ENCODE measurements around the gene C6orf15. TPM values are rescaled to one million over a fixed set of nuclear protein-coding genes. Genes with fewer than 3 reads are reported as not detected.

Gene C6orf15
- total RNA-seq, 1 donor from 2014 or later: not detected

- H3K27ac ChIP-seq: no peak overlapping the region
- intact Hi-C loops (cut with DNase I): loop anchor here (2.0 to 5.0 kb wide), 3 partner anchors 172 to 545 kb away; partner anchors contain the start of gene VARS2
- TF ChIP-seq CTCF (IDR thresholded peaks at IDR 0.05): no peak
These were observed 25.5 kb downstream of the C6orf15 start for GRCh38 chr6:31086788-31087440.

GRCh38 chr6:31083742-31084354, 28.5 kb downstream of the C6orf15 start:
- H3K36me3 ChIP-seq: no peaks in the 10 kb centered on the region
- no peak overlapping the region for H3K27ac ChIP-seq
- peaks cover 0 to 8% of the 10 kb centered on the region in 2 donors for H3K4me1 ChIP-seq
- no peaks in the 10 kb centered on the region for H3K9me3 ChIP-seq
- peak in 1 of 3 experiments; percentile 27 for TF ChIP-seq CTCF (IDR thresholded peaks at IDR 0.05)
- intact Hi-C loops (cut with DNase I): no loop called here
- DNase-seq (ENCODE audit: low spot score in 2 of 2): no peak
- H3K27me3 ChIP-seq: no peaks in the 10 kb centered on the region
- no peak overlapping the region for H3K4me3 ChIP-seq

More at GRCh38 chr6:31086788-31087440, 25.5 kb downstream of the C6orf15 start:
- H3K9me3 ChIP-seq: no peaks in the 10 kb centered on the region
- DNase-seq (ENCODE audit: low spot score in 2 of 2): no peak
- H3K4me1 ChIP-seq: peaks cover 0 to 5% of the 10 kb centered on the region in 2 donors
- H3K4me3 ChIP-seq: no peak overlapping the region
- H3K36me3 ChIP-seq: no peaks in the 10 kb centered on the region
- H3K27me3 ChIP-seq: no peaks in the 10 kb centered on the region

- DNase-seq (ENCODE audit: low spot score in 2 of 2): no peak
- Histone ChIP-seq H3K36me3 (no peaks in the 10 kb centered on the region), H3K4me1 (peaks cover 0 to 3% of the 10 kb centered on the region in 2 donors), H3K9me3 (no peaks in the 10 kb centered on the region), H3K27ac (no peak overlapping the region), H3K27me3 (no peaks in the 10 kb centered on the region), H3K4me3 (no peak overlapping the region)
- intact Hi-C loops (cut with DNase I): no loop called here
- TF ChIP-seq CTCF (IDR thresholded peaks at IDR 0.05): no peak
These were observed 30.5 kb downstream of the C6orf15 start for GRCh38 chr6:31081872-31082271.

GRCh38 chr6:31079656-31080261, 32.6 kb downstream of the C6orf15 start:
- peak in 1 of 2 donors; percentile 78 for DNase-seq (ENCODE audit: low spot score in 2 of 2)
- H3K27me3 ChIP-seq: no peaks in the 10 kb centered on the region
- H3K9me3 ChIP-seq: no peaks in the 10 kb centered on the region
- H3K4me1 ChIP-seq: peaks cover 0 to 3% of the 10 kb centered on the region in 2 donors
- TF ChIP-seq CTCF (IDR thresholded peaks at IDR 0.05): peak; percentile 48 to 90 (median 81)
- H3K4me3 ChIP-seq: peak overlapping the region in 1 of 2 donors; percentile 56
- intact Hi-C loops (cut with DNase I): no loop called here
- H3K27ac ChIP-seq: no peak overlapping the region
- H3K36me3 ChIP-seq: no peaks in the 10 kb centered on the region

- intact Hi-C loops (cut with DNase I): no loop called here
- Histone ChIP-seq H3K4me1 (peaks cover 0 to 8% of the 10 kb centered on the region in 2 donors), H3K36me3 (no peaks in the 10 kb centered on the region), H3K27me3 (no peaks in the 10 kb centered on the region), H3K27ac (no peak overlapping the region), H3K9me3 (no peaks in the 10 kb centered on the region), H3K4me3 (no peak overlapping the region)
- DNase-seq (ENCODE audit: low spot score in 2 of 2): no peak
- no peak for TF ChIP-seq CTCF (IDR thresholded peaks at IDR 0.05)
These were observed 35.8 kb downstream of the C6orf15 start for GRCh38 chr6:31076611-31077010.

Measured in ascending aorta (tissue), 2 donors.